Measurements from ENCODE around the gene APH1B. TPM values are rescaled to one million over a fixed set of nuclear protein-coding genes. Genes with fewer than 3 reads are reported as not detected.
"Not testable (repeated sequence)": the region's sequence is repeated elsewhere in the genome, so short reads cannot be mapped to it uniquely, and the experiment has no call there.

The APH1B gene
- 10 to 100 TPM; 10.1 to 10.6 TPM for total RNA-seq

DNA sequence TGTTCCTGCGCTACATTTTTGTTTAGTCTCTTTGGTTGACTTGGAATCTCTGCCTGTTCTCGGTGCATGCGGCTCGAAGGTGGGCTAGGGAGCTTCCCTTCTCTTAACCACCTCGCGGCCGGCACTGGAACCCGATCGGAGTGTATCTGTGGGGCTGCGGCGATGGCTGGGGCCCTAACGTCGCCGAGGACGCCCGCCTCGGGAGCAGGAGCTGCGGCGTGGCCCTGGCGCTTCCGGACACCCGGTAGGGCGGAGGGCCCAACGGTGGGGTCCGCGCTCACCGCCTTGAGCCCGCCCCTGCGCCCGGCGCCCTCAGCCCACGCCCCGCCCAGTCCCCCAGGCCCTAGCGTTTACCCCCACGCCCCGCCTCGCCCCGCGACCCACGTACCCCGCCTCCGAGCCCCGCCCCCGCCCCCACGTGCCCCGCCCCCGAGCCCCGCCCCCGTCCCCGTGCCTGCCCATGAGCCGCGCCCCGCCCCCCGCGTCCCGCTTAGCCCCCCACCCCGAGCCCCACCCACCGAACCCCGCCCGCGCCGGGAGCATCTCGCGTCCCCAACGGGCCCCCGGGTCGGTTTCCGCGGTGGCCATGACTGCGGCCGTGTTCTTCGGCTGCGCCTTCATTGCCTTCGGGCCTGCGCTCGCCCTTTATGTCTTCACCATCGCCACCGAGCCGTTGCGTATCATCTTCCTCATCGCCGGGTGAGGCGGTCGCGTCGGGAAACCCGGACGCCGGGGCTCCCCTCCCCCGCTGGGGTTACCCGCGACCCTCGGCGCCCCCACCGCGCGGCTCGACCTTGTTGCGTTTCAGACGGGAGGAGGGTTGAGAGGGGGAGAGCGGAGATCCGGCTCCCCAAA lies at the start of gene APH1B:
APH1B (plus strand) TSS at position 568 of the 855 bp plus-strand sequence; CDS start at position 587, 19 bp downstream.
- Mint-ChIP-seq H3K27me3 (no peaks in the 10 kb centered on the region), H3K4me1 (peaks cover 38% of the 10 kb centered on the region), H3K4me3 (peak within 1 kb of the TSS; percentile 81), H3K36me3 (ENCODE audit: low read depth) (peaks cover 3% of the 10 kb centered on the region), H3K27ac (peak within 1 kb of the TSS; percentile 63), H3K9me3 (no peaks in the 10 kb centered on the region)
- CTCF ChIA-PET: interaction anchor here (0.7 to 1.2 kb wide), 4 partner anchors 45 to 128 kb away, joined by 3 to 5 read pairs (median 4); no protein-coding TSS in a partner anchor
- DNase-seq: peak; percentile 79
- POLR2A ChIA-PET: interaction anchor here (0.6 to 3.8 kb wide), 9 partner anchors 13 to 210 kb away, joined by 3 to 18 read pairs (median 3); partner anchors contain the start of gene RPS27L

DNA sequence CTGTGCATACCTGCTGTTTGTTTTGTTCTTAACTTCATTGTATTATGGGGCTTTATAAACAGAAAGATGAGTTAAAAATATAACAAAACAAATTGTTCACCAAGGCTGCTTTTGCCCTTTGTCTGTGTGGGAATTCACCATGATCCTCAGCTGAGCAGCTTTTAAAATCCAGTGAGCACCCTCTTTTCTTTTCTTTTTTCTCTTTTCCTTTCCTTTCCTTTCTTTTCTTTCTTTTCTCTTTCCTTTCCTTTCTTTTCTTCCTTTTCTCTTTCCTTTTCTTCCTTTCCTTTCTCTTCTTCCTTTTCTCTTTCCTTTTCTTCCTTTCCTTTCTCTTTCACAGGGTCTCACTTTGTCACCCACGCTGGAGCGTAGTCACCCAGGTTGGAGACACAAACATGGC lies 49.7 kb upstream of the APH1B start:
- Mint-ChIP-seq H3K4me1 (peaks cover 40% of the 10 kb centered on the region), H3K9me3 (no peaks in the 10 kb centered on the region), H3K36me3 (ENCODE audit: low read depth) (peaks cover 41% of the 10 kb centered on the region), H3K27ac (no peak overlapping the region), H3K27me3 (no peaks in the 10 kb centered on the region), H3K4me3 (no peak overlapping the region)
- ChIA-PET POLR2A (interaction anchor here (9.3 kb wide), 1 partner anchor 33 kb away, joined by 122 read pairs; no protein-coding TSS in a partner anchor), CTCF (no interaction called here)
- no peak for DNase-seq

DNA sequence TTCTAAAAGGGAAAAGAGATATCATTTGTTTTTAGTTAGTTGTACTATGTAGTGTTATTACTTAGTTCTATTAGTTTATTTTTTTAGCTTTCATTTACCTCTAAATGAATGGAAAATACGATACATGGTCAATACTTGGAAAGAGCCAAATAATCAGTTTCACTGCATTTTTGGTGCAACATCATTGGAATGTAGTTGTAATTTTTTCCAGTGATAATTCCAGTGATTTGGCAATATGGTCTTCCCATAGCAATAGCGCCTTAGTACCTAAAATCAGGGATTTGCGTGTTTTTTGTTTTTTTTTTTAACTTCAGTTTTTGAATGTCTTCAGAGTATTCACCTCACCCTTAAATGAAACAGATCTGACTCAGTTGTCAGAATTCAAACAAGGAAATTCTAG lies 46.2 kb upstream of the APH1B start:
- H3K36me3 Mint-ChIP-seq (ENCODE audit: low read depth): peaks cover 34% of the 10 kb centered on the region
- ChIA-PET CTCF (interaction anchor here (0.6 to 0.7 kb wide), 2 partner anchors 12 to 48 kb away, joined by 3 to 4 read pairs; no protein-coding TSS in a partner anchor), POLR2A (interaction anchor here (0.8 to 9.3 kb wide), 9 partner anchors 10 to 74 kb away, joined by 4 to 122 read pairs (median 6); partner anchors contain the start of genes RAB8B and RPS27L)
- peaks cover 62% of the 10 kb centered on the region for H3K4me1 Mint-ChIP-seq
- no peaks in the 10 kb centered on the region for H3K27me3 Mint-ChIP-seq
- H3K27ac Mint-ChIP-seq: peak overlapping the region; percentile 76
- no peak overlapping the region for H3K4me3 Mint-ChIP-seq
- DNase-seq: no peak
- no peaks in the 10 kb centered on the region for H3K9me3 Mint-ChIP-seq

DNA sequence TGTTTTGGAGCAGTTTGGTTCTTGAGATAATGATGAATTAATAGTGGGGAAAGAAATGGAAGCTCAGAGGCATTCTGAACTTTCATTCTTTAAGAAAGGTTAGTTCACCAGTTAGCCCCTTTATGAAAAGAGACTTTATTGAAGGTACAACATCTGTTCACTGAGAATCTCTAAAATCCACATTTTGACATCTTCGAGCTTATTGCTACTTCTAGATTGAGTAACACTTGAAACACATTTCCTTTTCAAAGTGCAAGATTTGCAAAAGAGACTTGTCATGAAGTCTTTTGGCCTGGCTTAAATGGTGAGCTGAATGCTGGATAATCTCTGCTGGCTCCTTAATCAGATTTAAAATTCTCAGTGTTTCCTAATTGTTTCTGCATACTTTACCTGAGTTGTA lies 45.7 kb upstream of the APH1B start:
- POLR2A ChIA-PET: interaction anchor here (0.6 to 9.3 kb wide), 13 partner anchors 12 to 270 kb away, joined by 3 to 122 read pairs (median 5); partner anchors contain the start of genes RAB8B and RPS27L
- Mint-ChIP-seq H3K9me3 (no peaks in the 10 kb centered on the region), H3K27me3 (no peaks in the 10 kb centered on the region), H3K36me3 (ENCODE audit: low read depth) (peaks cover 29% of the 10 kb centered on the region), H3K4me1 (peaks cover 58% of the 10 kb centered on the region), H3K27ac (peak overlapping the region; percentile 76), H3K4me3 (no peak overlapping the region)
- CTCF ChIA-PET: interaction anchor here (0.6 to 1.6 kb wide), 3 partner anchors 12 to 47 kb away, joined by 3 to 5 read pairs (median 4); no protein-coding TSS in a partner anchor
- DNase-seq: no peak

DNA sequence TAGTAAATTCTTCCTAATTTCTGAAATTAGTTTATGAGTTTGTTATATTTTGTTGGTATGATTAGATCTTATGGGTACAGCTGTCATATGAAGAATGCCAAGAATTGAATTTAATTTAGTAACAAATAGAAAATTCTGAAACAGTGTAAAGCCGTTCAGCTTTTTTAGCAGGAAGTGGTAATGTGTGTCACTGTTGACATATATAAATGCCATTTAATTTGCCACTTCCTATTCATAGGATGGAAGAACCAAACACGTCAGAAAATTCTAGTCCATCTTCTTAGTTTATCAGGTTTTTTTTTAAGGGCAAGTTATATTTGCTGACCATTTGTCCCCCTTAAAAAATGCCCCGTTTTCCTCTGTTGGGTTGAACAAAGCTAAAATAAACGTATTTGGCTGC lies 45.0 kb upstream of the APH1B start:
- Mint-ChIP-seq H3K27me3 (no peaks in the 10 kb centered on the region), H3K36me3 (ENCODE audit: low read depth) (peaks cover 30% of the 10 kb centered on the region), H3K27ac (peak overlapping the region; percentile 76), H3K4me3 (no peak overlapping the region), H3K9me3 (no peaks in the 10 kb centered on the region), H3K4me1 (peaks cover 58% of the 10 kb centered on the region)
- DNase-seq: no peak
- CTCF ChIA-PET: interaction anchor here (0.9 to 1.6 kb wide), 2 partner anchors 12 to 45 kb away, joined by 5 read pairs; partner anchors contain the start of gene APH1B
- POLR2A ChIA-PET: interaction anchor here (0.8 to 9.3 kb wide), 14 partner anchors 11 to 269 kb away, joined by 3 to 122 read pairs (median 5); partner anchors contain the start of genes RAB8B and RPS27L

DNA sequence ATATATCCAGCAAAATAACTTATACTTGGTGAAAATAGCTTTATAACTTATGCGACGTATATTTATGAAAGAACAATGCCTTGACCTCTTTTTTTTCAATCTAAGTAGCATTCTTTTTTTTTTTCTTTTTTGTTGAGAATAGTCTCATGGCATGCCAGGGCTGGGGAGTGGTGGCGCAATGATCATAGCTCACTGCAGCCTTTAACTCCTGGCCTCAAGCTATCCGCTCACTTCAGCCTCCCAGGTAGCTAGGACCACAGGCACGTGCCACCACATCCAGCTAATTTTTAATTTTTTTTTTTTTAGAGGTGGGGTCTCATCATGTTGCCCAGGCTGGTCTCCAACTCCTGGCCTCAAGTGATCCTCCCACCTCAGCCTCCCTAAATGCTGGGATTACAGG lies 44.5 kb upstream of the APH1B start:
- Mint-ChIP-seq H3K4me3 (no peak overlapping the region), H3K27me3 (no peaks in the 10 kb centered on the region), H3K27ac (peak overlapping the region; percentile 31), H3K36me3 (ENCODE audit: low read depth) (peaks cover 29% of the 10 kb centered on the region), H3K4me1 (peaks cover 56% of the 10 kb centered on the region), H3K9me3 (no peaks in the 10 kb centered on the region)
- ChIA-PET CTCF (interaction anchor here (0.9 to 1.6 kb wide), 3 partner anchors 12 to 44 kb away, joined by 4 to 5 read pairs (median 5); partner anchors contain the start of gene APH1B), POLR2A (interaction anchor here (0.8 to 9.3 kb wide), 11 partner anchors 11 to 268 kb away, joined by 3 to 122 read pairs (median 5); partner anchors contain the start of gene RAB8B)
- no peak for DNase-seq

DNA sequence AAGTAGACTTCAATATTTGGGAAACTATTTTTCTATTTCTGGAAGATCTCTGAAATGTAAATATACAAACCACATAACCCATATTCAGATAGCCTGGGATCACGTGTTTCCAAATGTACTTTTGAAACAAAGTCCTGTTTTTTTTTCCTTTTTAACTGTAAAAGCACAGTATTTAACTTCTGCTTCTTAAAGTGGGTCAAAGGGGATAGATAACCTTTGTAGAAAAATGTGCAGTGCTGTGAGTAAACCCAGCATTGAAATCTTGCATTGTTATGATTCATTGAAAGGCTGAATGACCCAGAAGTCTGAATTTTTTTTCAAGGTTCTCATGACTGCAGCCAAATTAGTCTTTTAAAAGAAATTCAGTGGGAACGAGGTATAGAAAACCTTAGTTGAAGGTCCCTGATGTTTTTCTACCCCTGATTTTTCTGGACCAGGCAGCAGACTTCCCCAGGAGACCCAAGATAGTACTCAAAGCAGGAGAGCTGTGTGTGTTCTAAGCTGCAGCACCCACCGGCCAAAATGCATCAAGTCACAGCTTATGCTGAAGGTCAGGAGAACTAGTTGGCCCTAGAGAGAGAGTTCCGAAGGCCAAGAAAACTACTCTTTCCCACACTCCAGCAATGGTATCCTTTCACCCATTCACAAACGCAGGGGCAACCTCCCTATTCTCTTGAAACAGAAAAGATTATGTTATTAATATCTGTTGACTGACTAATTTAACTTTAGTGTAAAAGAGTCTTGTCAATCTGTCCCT lies 43.6 kb upstream of the APH1B start:
- Mint-ChIP-seq H3K4me3 (no peak overlapping the region), H3K4me1 (peaks cover 59% of the 10 kb centered on the region), H3K9me3 (no peaks in the 10 kb centered on the region), H3K36me3 (ENCODE audit: low read depth) (peaks cover 25% of the 10 kb centered on the region), H3K27ac (no peak overlapping the region), H3K27me3 (no peaks in the 10 kb centered on the region)
- no peak for DNase-seq
- ChIA-PET CTCF (interaction anchor here (1.1 kb wide), 1 partner anchor 40 kb away, joined by 4 read pairs; no protein-coding TSS in a partner anchor), POLR2A (interaction anchor here (2.4 to 9.3 kb wide), 3 partner anchors 10 to 46 kb away, joined by 14 to 122 read pairs (median 23); partner anchors contain the start of gene RAB8B)

DNA sequence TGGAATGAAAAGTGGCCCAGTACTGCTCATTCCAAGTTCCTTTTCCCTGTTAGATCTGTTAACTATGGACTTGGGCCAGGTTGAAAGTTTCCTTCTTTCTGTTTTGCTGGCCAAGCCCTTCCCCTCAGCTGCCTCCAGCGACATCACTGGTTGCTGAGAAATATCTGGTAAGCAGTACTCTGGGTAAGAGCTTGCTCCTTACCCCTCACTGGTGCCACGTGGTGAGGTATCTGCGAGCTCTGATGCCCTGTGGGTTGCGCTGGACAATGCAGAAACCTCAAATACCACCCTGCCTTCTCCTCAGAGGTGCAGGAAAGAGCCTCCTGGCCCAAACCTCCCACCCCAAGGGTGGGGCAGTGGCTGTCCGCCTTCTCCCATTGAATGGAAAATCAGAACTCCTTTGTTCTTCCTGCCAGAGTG lies 42.9 kb upstream of the APH1B start:
- H3K9me3 Mint-ChIP-seq: no peaks in the 10 kb centered on the region
- no peak overlapping the region for H3K4me3 Mint-ChIP-seq
- no peak overlapping the region for H3K27ac Mint-ChIP-seq
- DNase-seq: no peak
- ChIA-PET CTCF (no interaction called here), POLR2A (interaction anchor here (4.9 to 9.3 kb wide), 2 partner anchors 9 to 40 kb away, joined by 23 to 122 read pairs; no protein-coding TSS in a partner anchor)
- H3K36me3 Mint-ChIP-seq (ENCODE audit: low read depth): peaks cover 25% of the 10 kb centered on the region
- peaks cover 62% of the 10 kb centered on the region for H3K4me1 Mint-ChIP-seq
- H3K27me3 Mint-ChIP-seq: no peaks in the 10 kb centered on the region

DNA sequence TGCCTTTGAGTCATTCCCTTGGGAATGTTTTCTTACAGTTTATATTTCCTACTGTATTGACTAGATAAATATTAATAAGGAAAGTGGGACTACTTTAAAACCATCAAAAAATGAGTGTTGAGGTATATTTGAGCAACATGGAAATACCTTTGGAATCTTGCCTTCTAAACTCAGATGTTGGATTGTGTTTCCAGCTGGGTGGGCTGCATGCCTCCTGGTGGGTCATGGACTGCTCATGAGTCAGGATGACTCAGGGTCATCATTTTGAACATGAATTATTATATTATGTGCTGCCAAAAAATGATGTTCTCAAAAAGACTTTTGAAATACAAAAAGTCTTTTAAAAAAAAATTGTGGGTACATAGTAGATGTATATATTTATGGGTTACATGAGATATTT lies 41.1 kb upstream of the APH1B start:
- H3K9me3 Mint-ChIP-seq: no peaks in the 10 kb centered on the region
- peaks cover 30% of the 10 kb centered on the region for H3K36me3 Mint-ChIP-seq (ENCODE audit: low read depth)
- POLR2A ChIA-PET: no interaction called here
- no peak overlapping the region for H3K4me3 Mint-ChIP-seq
- no peaks in the 10 kb centered on the region for H3K27me3 Mint-ChIP-seq
- peaks cover 62% of the 10 kb centered on the region for H3K4me1 Mint-ChIP-seq
- no peak overlapping the region for H3K27ac Mint-ChIP-seq
- DNase-seq: no peak
- CTCF ChIA-PET: no interaction called here

DNA sequence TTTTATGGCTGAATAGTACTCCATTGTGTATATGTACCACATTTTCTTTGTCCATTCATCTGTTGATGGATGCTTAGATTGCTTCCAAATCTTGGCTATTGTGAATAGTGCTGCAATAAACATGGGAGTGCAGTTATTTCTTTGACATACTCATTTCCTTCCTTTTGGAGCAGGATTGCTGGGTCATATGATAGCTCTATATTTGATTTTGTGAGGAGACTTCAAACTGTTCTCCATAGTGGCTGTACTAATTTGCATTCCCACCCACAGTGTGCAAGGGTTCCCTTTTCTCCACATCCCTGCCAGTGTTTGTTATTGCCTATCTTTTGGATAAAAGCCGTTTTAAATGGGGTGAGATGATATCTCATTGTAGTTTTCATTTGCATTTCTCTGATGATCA lies 40.3 kb upstream of the APH1B start:
- not testable (repeated sequence) for H3K27ac Mint-ChIP-seq, DNase-seq, H3K9me3 Mint-ChIP-seq, H3K4me3 Mint-ChIP-seq, H3K27me3 Mint-ChIP-seq
- Mint-ChIP-seq H3K4me1 (peaks cover 55% of the 10 kb centered on the region), H3K36me3 (ENCODE audit: low read depth) (peaks cover 30% of the 10 kb centered on the region)
- CTCF ChIA-PET: interaction anchor here (0.6 kb wide), 1 partner anchor 338 kb away, joined by 3 read pairs; no protein-coding TSS in a partner anchor
- POLR2A ChIA-PET: interaction anchor here (1.9 kb wide), 1 partner anchor 45 kb away, joined by 10 read pairs; no protein-coding TSS in a partner anchor

DNA sequence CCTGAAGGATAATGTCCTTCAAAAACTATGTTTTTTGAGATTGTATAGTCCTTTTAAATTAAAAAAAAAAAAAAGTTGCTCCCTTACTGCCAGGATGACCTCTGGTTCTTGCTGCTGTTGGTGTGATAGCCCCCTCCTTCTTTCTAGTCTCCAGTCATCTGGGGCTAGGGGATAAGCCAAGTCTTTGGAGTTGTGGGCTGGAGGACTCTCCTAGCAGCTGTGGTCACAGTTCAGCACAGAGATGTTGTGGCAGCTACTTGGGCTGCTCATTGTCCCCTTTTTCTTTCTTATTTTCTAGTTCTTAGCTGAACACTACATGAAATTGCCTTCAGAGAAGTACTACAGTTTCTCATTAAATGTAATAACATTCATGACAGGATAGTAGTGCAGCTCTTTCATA lies 39.2 kb upstream of the APH1B start:
- Mint-ChIP-seq H3K27ac (no peak overlapping the region), H3K27me3 (no peaks in the 10 kb centered on the region), H3K36me3 (ENCODE audit: low read depth) (peaks cover 33% of the 10 kb centered on the region), H3K9me3 (no peaks in the 10 kb centered on the region), H3K4me1 (peaks cover 48% of the 10 kb centered on the region), H3K4me3 (no peak overlapping the region)
- ChIA-PET CTCF (interaction anchor here (1.5 kb wide), 1 partner anchor 81 kb away, joined by 3 read pairs; the partner anchor contains the start of gene RPS27L), POLR2A (interaction anchor here (0.9 to 1.9 kb wide), 5 partner anchors 18 to 83 kb away, joined by 3 to 10 read pairs (median 4); no protein-coding TSS in a partner anchor)
- no peak for DNase-seq

DNA sequence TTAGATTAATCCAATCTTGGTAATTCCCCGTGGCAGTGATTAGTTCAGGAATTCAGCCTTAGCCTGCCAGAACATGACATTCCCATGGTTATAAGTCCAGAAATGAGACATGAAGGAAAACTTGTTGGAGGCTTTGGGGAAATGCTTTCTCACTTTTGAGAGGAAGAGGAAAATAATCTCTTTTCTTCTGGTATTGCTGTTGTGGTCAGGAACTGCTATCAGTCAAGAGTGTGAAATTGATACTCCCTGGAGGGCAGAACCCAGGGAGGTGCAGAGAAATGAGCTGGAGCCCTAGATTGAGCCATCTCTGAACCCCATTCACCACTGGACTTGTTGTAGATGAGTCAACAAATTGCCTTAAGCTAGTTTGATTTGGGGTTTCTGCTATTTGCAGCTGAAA lies 38.6 kb upstream of the APH1B start:
- Mint-ChIP-seq H3K27ac (no peak overlapping the region), H3K4me1 (peaks cover 46% of the 10 kb centered on the region), H3K4me3 (no peak overlapping the region), H3K9me3 (peaks cover 2% of the 10 kb centered on the region), H3K27me3 (no peaks in the 10 kb centered on the region), H3K36me3 (ENCODE audit: low read depth) (peaks cover 39% of the 10 kb centered on the region)
- POLR2A ChIA-PET: interaction anchor here (0.7 to 1.8 kb wide), 8 partner anchors 17 to 84 kb away, joined by 3 to 9 read pairs (median 3); partner anchors contain the start of gene RPS27L
- CTCF ChIA-PET: interaction anchor here (0.7 to 1.5 kb wide), 5 partner anchors 21 to 82 kb away, joined by 3 read pairs; partner anchors contain the start of gene RPS27L
- DNase-seq: peak; percentile 39
